ENCODE results near the gene IRGQ.

GRCh38 chr19:43540381-43540780 is 55.6 kb downstream of the IRGQ start:
- TF ChIP-seq CTCF (IDR thresholded peaks at IDR 0.05) (no peak), ZFX (IDR thresholded peaks at IDR 0.05; ENCODE audit: borderline replicate concordance) (no peak)
